ENCODE data around the gene PPP1R9B. TPM values are rescaled to one million over a fixed set of nuclear protein-coding genes. Genes with fewer than 3 reads are reported as not detected.

The PPP1R9B gene
- polyA plus RNA-seq, 1 donor (not counting 4 experiments of a cell fraction or from before 2014, with no cell fraction given), result 16.1 TPM

GRCh38 chr17:50144355-50144754 is 6.1 kb downstream of the PPP1R9B start:
- Histone ChIP-seq H3K79me2 (ENCODE audit: control insufficient read depth, insufficient read depth, low read length) (peaks cover 49% of the 10 kb centered on the region), H3K9me1 (ENCODE audit: control insufficient read depth, extremely low read depth, insufficient read depth, low read length) (peaks cover 4% of the 10 kb centered on the region), H3K4me1 (ENCODE audit: control insufficient read depth, extremely low read depth, insufficient read depth, low read length) (peaks cover 26% of the 10 kb centered on the region), H3K9me3 (ENCODE audit: control insufficient read depth, low read depth, low read length) (no peaks in the 10 kb centered on the region), H3K4me2 (ENCODE audit: control insufficient read depth, extremely low read depth, insufficient read depth, low read depth, low read length) (no peak overlapping the region), H3K36me3 (ENCODE audit: control insufficient read depth in 2 of 2, extremely low read depth in 1 of 2, insufficient read depth in 2 of 2, low read length in 2 of 2) (peaks cover 33 to 58% of the 10 kb centered on the region in 2 experiments), H3K4me3 (ENCODE audit: control insufficient read depth in 2 of 3, extremely low read depth in 1 of 3, insufficient read depth in 2 of 3, low read depth in 1 of 3, low read length in 3 of 3) (no peak overlapping the region), H3K27ac (ENCODE audit: control insufficient read depth, insufficient read depth, low read length) (no peak overlapping the region), H2AFZ (ENCODE audit: control insufficient read depth, low read length) (no peak overlapping the region), H4K20me1 (ENCODE audit: control insufficient read depth, extremely low read depth, insufficient read depth, low read length) (peaks cover 36% of the 10 kb centered on the region), H3K9ac (ENCODE audit: control insufficient read depth, extremely low read depth, insufficient read depth, low read length) (no peak overlapping the region), H3K27me3 (ENCODE audit: control insufficient read depth, extremely low read depth, insufficient read depth, low read length) (no peaks in the 10 kb centered on the region)
- DNase-seq (ENCODE audit: low read depth, low spot score) (no peak), FAIRE-seq (no peak)
- TF ChIP-seq EZH2 (IDR thresholded peaks at IDR 0.05; ENCODE audit: low read length) (no peak), CTCF (optimal IDR thresholded peaks at IDR 0.05 in 1 of 3, IDR thresholded peaks at IDR 0.05 in 1 of 3, conservative IDR thresholded peaks at IDR 0.05 in 1 of 3; ENCODE audit: extremely low read depth in 1 of 3, insufficient read depth in 2 of 3, low read length in 3 of 3) (no peak)
- dilution Hi-C loops (cut with MboI; ENCODE audit: extremely low pct_ligation_motif_present, low sequenced_read_pairs), result no loop called here

- Histone ChIP-seq H3K9me1 (ENCODE audit: control insufficient read depth, extremely low read depth, insufficient read depth, low read length) (peaks cover 4% of the 10 kb centered on the region), H2AFZ (ENCODE audit: control insufficient read depth, low read length) (no peak overlapping the region), H3K9me3 (ENCODE audit: control insufficient read depth, low read depth, low read length) (no peaks in the 10 kb centered on the region), H3K4me3 (ENCODE audit: control insufficient read depth in 2 of 3, extremely low read depth in 1 of 3, insufficient read depth in 2 of 3, low read depth in 1 of 3, low read length in 3 of 3) (no peak overlapping the region), H3K4me1 (ENCODE audit: control insufficient read depth, extremely low read depth, insufficient read depth, low read length) (peaks cover 23% of the 10 kb centered on the region), H3K79me2 (ENCODE audit: control insufficient read depth, insufficient read depth, low read length) (peaks cover 45% of the 10 kb centered on the region), H3K36me3 (ENCODE audit: control insufficient read depth in 2 of 2, extremely low read depth in 1 of 2, insufficient read depth in 2 of 2, low read length in 2 of 2) (peaks cover 41 to 66% of the 10 kb centered on the region in 2 experiments), H3K27me3 (ENCODE audit: control insufficient read depth, extremely low read depth, insufficient read depth, low read length) (no peaks in the 10 kb centered on the region), H3K4me2 (ENCODE audit: control insufficient read depth, extremely low read depth, insufficient read depth, low read depth, low read length) (no peak overlapping the region), H4K20me1 (ENCODE audit: control insufficient read depth, extremely low read depth, insufficient read depth, low read length) (peaks cover 35% of the 10 kb centered on the region), H3K9ac (ENCODE audit: control insufficient read depth, extremely low read depth, insufficient read depth, low read length) (no peak overlapping the region), H3K27ac (ENCODE audit: control insufficient read depth, insufficient read depth, low read length) (no peak overlapping the region)
- no peak for TF ChIP-seq CTCF (optimal IDR thresholded peaks at IDR 0.05 in 1 of 3, IDR thresholded peaks at IDR 0.05 in 1 of 3, conservative IDR thresholded peaks at IDR 0.05 in 1 of 3; ENCODE audit: extremely low read depth in 1 of 3, insufficient read depth in 2 of 3, low read length in 3 of 3)
- FAIRE-seq (no peak), DNase-seq (ENCODE audit: low read depth, low spot score) (no peak)
- dilution Hi-C loops (cut with MboI; ENCODE audit: extremely low pct_ligation_motif_present, low sequenced_read_pairs), result no loop called here
These were observed 6.9 kb downstream of the PPP1R9B start for GRCh38 chr17:50143461-50144176.
